ENCODE data around the gene PPL. TPM values are rescaled to one million over a fixed set of nuclear protein-coding genes. Genes with fewer than 3 reads are reported as not detected.
"Not testable (repeated sequence)": the region's sequence is repeated elsewhere in the genome, so short reads cannot be mapped to it uniquely, and the experiment has no call there.

PPL gene
- total RNA-seq, 1 experiment from 2014 or later: 56.4 TPM

- ATAC-seq; RAD21 ChIA-PET (ENCODE audit: low non-redundant PET in 1 of 2, low total read pairs in 2 of 2, uncharacterized antibody in 2 of 2, unreplicated experiment in 2 of 2); H3K27me3 ChIP-seq (ENCODE audit: insufficient read depth, low read length); CTCF ChIA-PET; H3K9ac ChIP-seq (ENCODE audit: low read length); H3K4me3 ChIP-seq (replicated peaks in 1 of 2; ENCODE audit: low read depth in 1 of 2, low read length in 2 of 2); DNase-seq (ENCODE audit: low read depth, low spot score); BruUV-seq (replicated peaks); H4K20me1 ChIP-seq (ENCODE audit: insufficient read depth); H3K4me2 ChIP-seq (ENCODE audit: low read length); intact Hi-C loops (cut with micrococcal nuclease); H3K79me2 ChIP-seq (ENCODE audit: insufficient read depth, low read length); H3K9me2 ChIP-seq (ENCODE audit: insufficient read depth); H2AFZ ChIP-seq (ENCODE audit: low read depth, low read length, poor library complexity, severe bottlenecking); H3K27ac ChIP-seq (ENCODE audit: low read depth, low read length): not testable (repeated sequence)
- POLR2A ChIA-PET: interaction anchor here (1.2 kb wide), 1 partner anchor 14 kb away, joined by 3 read pairs; no protein-coding TSS in a partner anchor
- Histone ChIP-seq H3K36me3 (ENCODE audit: control insufficient read depth in 1 of 2, insufficient read depth in 2 of 2, low read length in 2 of 2) (peaks cover 0 to 13% of the 10 kb centered on the region in 2 experiments; a peak in 1 of 4 replicates), H3K9me3 (ENCODE audit: control insufficient read depth in 1 of 2, insufficient read depth in 1 of 2, low read depth in 1 of 2, low read length in 2 of 2) (peaks cover 4 to 13% of the 10 kb centered on the region in 2 experiments; a peak in 2 of 4 replicates), H3K4me1 (ENCODE audit: control insufficient read depth in 1 of 2, insufficient read depth in 2 of 2, low read length in 2 of 2) (peaks cover 7 to 18% of the 10 kb centered on the region in 2 experiments; a peak in 3 of 4 replicates)
These were observed 7.3 kb downstream of the PPL start for GRCh38 chr16:4929619-4930018.

GRCh38 chr16:4928227-4928626 lies 8.7 kb downstream of the PPL start:
- BruUV-seq (replicated peaks): no TSS peak
- no peak overlapping the region for H2AFZ ChIP-seq (ENCODE audit: low read depth, low read length, poor library complexity, severe bottlenecking)
- H3K79me2 ChIP-seq (ENCODE audit: insufficient read depth, low read length): no peaks in the 10 kb centered on the region; the same call in 1 of the 2 replicates
- peaks cover 0 to 13% of the 10 kb centered on the region in 2 experiments; a peak in 1 of 4 replicates for H3K36me3 ChIP-seq (ENCODE audit: control insufficient read depth in 1 of 2, insufficient read depth in 2 of 2, low read length in 2 of 2)
- H4K20me1 ChIP-seq (ENCODE audit: insufficient read depth): no peaks in the 10 kb centered on the region
- no peak overlapping the region for H3K4me3 ChIP-seq (replicated peaks in 1 of 2; ENCODE audit: low read depth in 1 of 2, low read length in 2 of 2)
- DNase-seq (ENCODE audit: low read depth, low spot score) (no peak), ATAC-seq (no peak)
- H3K9ac ChIP-seq (ENCODE audit: low read length): no peak overlapping the region
- ChIA-PET RAD21 (ENCODE audit: low non-redundant PET in 1 of 2, low total read pairs in 2 of 2, uncharacterized antibody in 2 of 2, unreplicated experiment in 2 of 2) (no interaction called here), CTCF (no interaction called here), POLR2A (no interaction called here)
- H3K9me2 ChIP-seq (ENCODE audit: insufficient read depth): no peaks in the 10 kb centered on the region
- intact Hi-C loops (cut with micrococcal nuclease): no loop called here
- no peaks in the 10 kb centered on the region for H3K27me3 ChIP-seq (ENCODE audit: insufficient read depth, low read length)
- TF ChIP-seq EZH2 (IDR thresholded peaks at IDR 0.05): no peak
- no peak for TF ChIP-seq SP1 (IDR thresholded peaks at IDR 0.05; ENCODE audit: low read depth)
- TF ChIP-seq ZNF274 (IDR thresholded peaks at IDR 0.05; ENCODE audit: low read depth, low read length): no peak
- no peak for TF ChIP-seq FOSL1 (IDR thresholded peaks at IDR 0.05; ENCODE audit: low read depth)
- no peak for TF ChIP-seq YY1 (IDR thresholded peaks at IDR 0.05; ENCODE audit: extremely low read depth, insufficient replicate concordance, low read depth, low read length)
- no peak for TF ChIP-seq ATF3 (IDR thresholded peaks at IDR 0.05)
- no peak for TF ChIP-seq MAX (IDR thresholded peaks at IDR 0.05)
- TF ChIP-seq, protein P1, sequence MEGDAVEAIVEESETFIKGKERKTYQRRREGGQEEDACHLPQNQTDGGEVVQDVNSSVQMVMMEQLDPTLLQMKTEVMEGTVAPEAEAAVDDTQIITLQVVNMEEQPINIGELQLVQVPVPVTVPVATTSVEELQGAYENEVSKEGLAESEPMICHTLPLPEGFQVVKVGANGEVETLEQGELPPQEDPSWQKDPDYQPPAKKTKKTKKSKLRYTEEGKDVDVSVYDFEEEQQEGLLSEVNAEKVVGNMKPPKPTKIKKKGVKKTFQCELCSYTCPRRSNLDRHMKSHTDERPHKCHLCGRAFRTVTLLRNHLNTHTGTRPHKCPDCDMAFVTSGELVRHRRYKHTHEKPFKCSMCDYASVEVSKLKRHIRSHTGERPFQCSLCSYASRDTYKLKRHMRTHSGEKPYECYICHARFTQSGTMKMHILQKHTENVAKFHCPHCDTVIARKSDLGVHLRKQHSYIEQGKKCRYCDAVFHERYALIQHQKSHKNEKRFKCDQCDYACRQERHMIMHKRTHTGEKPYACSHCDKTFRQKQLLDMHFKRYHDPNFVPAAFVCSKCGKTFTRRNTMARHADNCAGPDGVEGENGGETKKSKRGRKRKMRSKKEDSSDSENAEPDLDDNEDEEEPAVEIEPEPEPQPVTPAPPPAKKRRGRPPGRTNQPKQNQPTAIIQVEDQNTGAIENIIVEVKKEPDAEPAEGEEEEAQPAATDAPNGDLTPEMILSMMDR (IDR thresholded peaks at IDR 0.05 in 2 of 3, conservative IDR thresholded peaks at IDR 0.05 in 1 of 3; ENCODE audit: borderline replicate concordance in 1 of 3, insufficient read depth in 1 of 3, low read depth in 2 of 3, low read length in 2 of 3): no peak
- TF ChIP-seq ELF1 (IDR thresholded peaks at IDR 0.05; ENCODE audit: borderline replicate concordance, low read depth): no peak
- TF ChIP-seq CBX3 (IDR thresholded peaks at IDR 0.05; ENCODE audit: low read depth): no peak
- no peak for TF ChIP-seq JUND (IDR thresholded peaks at IDR 0.05)
- TF ChIP-seq, protein P2, sequence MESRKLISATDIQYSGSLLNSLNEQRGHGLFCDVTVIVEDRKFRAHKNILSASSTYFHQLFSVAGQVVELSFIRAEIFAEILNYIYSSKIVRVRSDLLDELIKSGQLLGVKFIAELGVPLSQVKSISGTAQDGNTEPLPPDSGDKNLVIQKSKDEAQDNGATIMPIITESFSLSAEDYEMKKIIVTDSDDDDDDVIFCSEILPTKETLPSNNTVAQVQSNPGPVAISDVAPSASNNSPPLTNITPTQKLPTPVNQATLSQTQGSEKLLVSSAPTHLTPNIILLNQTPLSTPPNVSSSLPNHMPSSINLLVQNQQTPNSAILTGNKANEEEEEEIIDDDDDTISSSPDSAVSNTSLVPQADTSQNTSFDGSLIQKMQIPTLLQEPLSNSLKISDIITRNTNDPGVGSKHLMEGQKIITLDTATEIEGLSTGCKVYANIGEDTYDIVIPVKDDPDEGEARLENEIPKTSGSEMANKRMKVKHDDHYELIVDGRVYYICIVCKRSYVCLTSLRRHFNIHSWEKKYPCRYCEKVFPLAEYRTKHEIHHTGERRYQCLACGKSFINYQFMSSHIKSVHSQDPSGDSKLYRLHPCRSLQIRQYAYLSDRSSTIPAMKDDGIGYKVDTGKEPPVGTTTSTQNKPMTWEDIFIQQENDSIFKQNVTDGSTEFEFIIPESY (IDR thresholded peaks at IDR 0.05; ENCODE audit: extremely low read depth, insufficient replicate concordance, low read length): no peak
- TF ChIP-seq POLR2AphosphoS5 (IDR thresholded peaks at IDR 0.05; ENCODE audit: low read depth, low read length): no peak
- TF ChIP-seq RAD21 (IDR thresholded peaks at IDR 0.05; ENCODE audit: low read depth): no peak
- TF ChIP-seq EZH2phosphoT487 (IDR thresholded peaks at IDR 0.05; ENCODE audit: borderline replicate concordance): no peak
- no peak for TF ChIP-seq TCF7L2 (IDR thresholded peaks at IDR 0.05; ENCODE audit: borderline replicate concordance, extremely low read depth, insufficient read depth, insufficient read length)
- TF ChIP-seq POLR2A (IDR thresholded peaks at IDR 0.05; ENCODE audit: borderline replicate concordance, extremely low read depth, insufficient read depth, insufficient read length): no peak
- no peak for TF ChIP-seq SIN3A (IDR thresholded peaks at IDR 0.05; ENCODE audit: low read depth)
- no peak overlapping the region for H3K4me2 ChIP-seq (ENCODE audit: low read length)
- H3K27ac ChIP-seq (ENCODE audit: low read depth, low read length): no peak overlapping the region
- H3K4me1 ChIP-seq (ENCODE audit: control insufficient read depth in 1 of 2, insufficient read depth in 2 of 2, low read length in 2 of 2): peaks cover 7 to 22% of the 10 kb centered on the region in 2 experiments; a peak in 3 of 4 replicates
- H3K9me3 ChIP-seq (ENCODE audit: control insufficient read depth in 1 of 2, insufficient read depth in 1 of 2, low read depth in 1 of 2, low read length in 2 of 2): peaks cover 4 to 13% of the 10 kb centered on the region in 2 experiments; a peak in 2 of 4 replicates
